IPS DF 19.7 (cell line): Measurements from ENCODE around the gene ANKRD2.
A peak's percentile ranks its signal among the peaks of the same experiment; 100 is the strongest.
"Not testable (repeated sequence)": the region's sequence is repeated elsewhere in the genome, so short reads cannot be mapped to it uniquely, and the experiment has no call there.

ENCODE experiments used
- DNase-seq: peaks from one replicate; pipeline ENCODE4 v3.0.0-alpha.2; 2013; ENCODE audit warnings: low read depth, low spot score

Gene ANKRD2

DNA sequence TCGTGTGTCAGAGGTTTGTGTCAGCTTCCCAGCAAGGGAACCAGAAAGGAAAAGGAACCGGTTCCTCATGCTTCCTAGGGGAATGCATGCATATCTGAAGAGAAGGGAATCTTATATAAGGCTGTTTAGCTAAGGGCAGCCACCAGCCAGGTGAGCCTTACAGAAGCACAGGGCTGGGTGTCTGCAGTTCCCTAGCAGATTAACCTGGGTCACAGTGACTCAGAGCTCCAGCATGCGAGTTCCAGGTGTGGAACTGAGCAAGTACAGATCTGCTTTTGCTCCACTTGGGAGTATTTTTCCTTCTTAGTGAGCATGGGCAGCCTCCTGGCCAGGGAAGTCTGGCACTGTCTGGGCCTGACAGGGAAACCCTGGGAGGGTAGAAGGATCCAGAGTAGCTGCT is 957 bp upstream of the ANKRD2 start:
- DNase-seq = no peak

DNA sequence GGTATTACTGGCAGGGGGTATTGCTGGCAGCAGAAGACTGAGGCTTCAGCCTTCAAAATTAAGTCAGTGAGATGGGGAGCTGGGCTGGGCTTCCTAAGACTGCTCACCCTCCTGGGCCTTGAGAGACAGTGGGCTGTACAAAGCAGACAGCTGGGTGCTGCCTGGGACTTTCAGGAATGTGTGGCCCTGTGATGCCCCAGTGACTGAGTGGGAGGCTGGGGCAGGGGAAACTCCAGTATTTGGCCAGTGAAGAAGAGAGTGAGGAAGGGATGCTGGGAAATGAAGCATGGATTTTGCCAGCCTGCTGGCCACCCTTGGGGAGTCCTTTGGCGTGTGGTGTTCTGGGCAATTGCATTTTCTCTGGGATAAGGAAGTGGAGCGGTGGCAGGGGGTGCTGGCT is 442 bp downstream of the ANKRD2 start:
- no peak for DNase-seq

DNA sequence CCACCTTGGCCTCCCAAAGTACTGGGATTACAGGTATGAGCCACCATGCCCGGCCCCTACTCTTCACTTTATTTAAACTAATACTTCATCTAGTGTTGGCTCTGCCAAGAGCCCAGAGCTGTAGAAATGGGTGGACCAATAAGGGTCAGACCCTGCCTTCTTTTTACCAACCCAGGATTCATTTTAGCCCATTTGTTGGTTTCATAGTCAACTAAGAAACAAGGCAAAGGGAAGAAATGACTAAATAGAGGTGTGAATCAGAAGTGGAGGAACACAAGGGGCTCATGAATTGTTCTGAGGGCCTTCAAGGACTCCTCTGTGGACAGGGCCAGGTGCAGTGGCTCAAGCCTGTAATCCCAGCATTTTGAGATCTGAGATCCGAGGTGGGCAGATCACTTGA is 1.1 kb downstream of the ANKRD2 start:
- DNase-seq = no peak

DNA sequence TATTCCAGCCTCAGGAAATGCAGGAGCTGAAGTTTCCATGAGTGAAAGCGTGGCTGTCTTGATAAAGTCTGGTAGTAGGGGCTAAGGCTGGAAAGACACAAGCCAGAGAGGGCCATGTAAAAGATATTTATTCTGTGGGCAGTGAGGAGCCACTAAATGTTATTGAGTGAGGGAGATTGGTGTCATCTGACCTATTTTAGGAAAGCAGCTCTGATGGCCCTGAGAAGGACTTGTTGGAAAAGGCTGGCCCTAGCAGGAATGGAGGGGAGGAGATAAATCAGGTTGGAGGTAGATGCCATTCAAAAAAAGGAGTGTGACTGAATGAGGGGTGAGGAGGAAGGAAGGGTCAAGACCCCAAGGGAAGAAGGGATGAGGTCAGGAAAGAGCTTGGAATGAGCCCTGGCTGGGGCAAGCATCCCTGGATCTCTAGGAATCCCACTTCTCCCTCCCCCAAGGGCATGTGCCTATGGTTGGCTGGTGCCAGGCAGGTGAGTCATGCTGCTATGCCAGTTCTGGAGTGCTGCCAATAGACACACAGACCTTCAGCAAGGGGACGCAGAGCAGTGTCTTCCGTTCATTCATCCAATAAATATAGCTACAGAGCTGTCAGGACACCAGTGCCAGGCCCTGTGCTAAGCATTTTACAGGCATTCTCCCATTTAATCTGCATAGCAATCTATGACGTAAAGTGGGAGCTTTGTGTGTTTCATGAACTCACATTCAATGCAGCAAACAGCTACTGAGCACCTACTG is 2.0 kb downstream of the ANKRD2 start:
- no peak for DNase-seq

DNA sequence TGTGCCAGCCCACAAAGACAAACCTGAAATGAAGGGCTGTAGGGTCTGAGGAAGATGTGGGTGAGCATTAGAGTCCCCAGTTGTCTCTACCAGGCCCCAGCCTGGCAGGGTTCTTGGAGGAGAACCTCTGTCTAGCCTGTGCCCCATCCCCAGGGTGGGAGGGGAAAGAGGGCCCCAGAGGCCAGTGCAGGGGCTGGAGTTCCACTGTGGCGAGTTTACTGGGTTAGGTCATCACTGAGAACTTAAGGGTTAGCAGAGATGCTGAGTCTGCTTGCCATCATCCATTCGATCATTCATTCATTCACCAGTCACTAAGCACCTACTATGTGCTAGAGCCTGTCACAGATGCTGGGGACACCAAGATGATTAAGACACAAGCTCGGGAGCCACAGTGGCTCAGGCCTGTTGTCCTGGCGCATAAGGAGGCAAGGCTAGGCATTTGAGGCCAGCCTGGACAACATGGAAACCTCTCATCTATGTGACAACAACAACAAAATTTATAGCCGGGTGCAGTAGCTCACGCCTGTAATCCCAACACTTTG is 2.6 kb downstream of the ANKRD2 start:
- DNase-seq = no peak

DNA sequence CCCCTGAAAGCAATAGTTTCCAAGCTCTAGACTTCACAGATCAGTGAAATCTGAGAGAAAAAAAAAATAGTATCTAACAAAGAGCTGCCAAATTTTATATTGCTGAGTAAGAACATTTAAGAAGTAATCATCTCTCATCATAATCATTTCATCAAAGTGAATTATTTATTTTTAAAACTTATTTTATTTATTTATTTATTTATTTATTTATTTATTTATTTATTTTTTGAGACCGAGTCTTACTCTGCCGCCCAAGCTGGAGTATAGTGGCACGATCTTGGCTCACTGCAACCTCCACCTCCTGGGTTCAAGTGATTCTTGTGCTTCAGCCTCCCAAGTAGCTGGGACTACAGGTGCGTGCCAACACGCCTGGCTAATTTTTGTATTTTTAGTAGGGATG is 3.9 kb downstream of the ANKRD2 start:
- not testable (repeated sequence) for DNase-seq

DNA sequence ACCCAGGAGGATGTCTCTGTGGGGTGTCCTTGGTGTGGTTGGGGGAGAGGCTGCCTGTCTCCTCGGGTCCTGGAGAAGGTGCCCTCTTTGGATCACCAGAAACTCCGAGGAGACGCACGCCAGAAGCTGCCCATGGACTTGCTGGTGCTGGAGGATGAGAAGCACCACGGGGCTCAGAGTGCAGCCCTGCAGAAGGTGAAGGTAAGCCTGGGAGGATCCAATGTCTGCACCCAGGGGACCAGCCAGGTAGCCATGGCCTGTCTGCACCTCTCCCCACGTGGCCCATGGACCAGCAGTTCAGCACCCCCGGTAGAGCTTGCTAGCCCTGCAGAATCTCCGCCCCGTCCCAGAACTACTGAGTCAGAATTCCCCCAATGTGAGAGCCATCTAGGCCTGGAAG is 5.1 kb downstream of the ANKRD2 start:
- DNase-seq = no peak

DNA sequence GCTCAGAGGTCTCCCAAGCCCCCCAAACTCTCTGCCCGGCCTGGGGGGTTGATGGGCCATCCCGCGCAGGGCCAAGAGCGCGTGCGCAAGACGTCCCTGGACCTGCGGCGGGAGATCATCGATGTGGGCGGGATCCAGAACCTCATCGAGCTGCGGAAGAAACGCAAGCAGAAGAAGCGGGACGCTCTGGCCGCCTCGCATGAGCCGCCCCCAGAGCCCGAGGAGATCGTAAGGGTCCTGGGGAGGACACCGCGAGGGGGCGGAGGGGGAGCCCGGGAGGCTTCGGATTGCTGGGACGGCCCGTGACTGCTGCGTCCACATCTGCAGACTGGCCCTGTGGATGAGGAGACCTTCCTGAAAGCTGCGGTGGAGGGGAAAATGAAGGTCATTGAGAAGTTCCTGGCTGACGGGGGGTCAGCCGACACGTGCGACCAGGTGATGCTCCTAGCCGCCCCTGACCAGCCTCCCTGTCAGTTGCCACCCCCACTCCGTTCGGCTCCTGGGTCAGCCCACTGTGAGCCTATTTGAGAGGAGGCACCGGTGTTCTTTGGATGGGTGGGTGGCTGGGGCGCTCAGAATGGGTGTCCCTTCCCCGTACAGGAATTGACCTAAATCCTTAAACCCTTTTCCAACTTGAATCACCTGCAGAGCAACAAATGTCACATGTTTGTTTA is 5.7 kb downstream of the ANKRD2 start:
- DNase-seq = no peak

DNA sequence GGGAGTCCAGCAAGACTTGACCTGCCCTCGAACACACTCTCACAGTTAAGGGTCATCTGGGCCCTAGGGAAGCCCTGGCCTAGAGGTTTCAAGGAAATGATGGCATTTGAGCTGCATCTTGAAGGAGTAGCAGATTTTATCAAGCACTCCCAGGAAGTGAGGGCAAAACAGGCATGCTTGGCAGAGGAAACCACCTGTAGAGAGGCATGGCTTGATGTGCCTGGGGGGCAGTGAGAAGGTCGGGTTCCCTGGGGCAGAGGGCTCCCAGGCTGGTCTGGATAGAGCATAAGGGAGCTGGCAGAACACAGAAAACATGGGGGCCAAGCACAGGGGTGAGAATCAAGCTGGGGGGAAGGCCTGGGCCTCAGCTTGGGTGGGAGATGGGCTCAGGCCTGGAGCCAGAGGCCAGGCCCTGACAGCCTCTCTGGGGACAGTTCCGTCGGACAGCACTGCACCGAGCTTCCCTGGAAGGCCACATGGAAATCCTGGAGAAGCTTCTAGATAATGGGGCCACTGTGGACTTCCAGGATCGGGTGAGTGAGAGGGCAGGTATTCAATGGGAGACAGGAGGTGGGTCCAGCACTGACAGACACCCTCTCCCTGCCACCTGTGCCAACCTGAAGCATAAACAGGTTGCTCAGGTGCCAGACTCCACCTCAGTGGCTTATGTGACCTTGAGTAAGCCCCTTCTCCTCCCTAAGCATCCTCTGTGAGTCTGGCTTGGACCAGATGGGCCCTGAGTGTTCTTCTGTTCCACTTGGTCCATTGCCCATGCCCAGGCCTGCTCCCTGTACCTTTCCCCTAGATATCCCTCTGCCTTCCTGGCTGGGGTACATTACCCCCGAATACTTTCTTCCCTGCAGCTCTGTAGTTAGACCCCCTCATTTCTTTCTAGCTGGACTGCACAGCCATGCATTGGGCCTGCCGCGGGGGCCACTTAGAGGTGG is 8.1 kb downstream of the ANKRD2 start:
- no peak for DNase-seq

DNA sequence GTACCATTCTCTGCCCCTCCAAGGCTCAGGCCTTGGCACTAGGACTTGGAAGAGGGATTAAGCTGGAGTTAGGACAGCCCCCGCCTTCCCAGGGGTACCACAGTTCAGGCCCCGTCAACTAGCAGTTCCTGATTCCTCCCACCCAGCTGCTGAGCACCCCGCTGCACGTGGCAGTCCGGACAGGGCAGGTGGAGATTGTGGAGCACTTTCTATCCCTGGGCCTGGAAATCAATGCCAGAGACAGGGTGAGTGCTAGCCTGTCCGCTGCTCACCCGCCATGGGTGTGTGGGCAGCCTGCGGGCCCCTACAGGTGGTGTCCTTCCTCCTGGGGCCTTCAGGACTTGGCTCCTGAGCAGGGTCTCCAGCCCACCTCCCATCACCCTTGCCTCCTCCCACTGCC is 9.6 kb downstream of the ANKRD2 start:
- no peak for DNase-seq

DNA sequence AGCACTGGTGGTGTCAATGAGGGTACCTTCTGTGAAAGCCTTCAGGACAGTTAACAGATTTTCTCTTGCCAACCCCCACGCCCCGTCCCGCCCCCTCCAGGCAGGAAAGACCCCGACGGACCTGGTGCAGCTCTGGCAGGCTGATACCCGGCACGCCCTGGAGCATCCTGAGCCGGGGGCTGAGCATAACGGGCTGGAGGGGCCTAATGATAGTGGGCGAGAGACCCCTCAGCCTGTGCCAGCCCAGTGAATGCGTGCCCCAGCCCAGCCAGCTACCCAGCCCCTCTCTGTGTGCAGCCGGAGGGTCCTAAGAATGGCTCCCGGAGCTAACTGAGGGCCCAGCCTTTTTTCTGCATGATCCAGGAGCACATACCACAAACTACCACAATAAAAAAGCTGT is 10.9 kb downstream of the ANKRD2 start:
- DNase-seq = no peak

DNA sequence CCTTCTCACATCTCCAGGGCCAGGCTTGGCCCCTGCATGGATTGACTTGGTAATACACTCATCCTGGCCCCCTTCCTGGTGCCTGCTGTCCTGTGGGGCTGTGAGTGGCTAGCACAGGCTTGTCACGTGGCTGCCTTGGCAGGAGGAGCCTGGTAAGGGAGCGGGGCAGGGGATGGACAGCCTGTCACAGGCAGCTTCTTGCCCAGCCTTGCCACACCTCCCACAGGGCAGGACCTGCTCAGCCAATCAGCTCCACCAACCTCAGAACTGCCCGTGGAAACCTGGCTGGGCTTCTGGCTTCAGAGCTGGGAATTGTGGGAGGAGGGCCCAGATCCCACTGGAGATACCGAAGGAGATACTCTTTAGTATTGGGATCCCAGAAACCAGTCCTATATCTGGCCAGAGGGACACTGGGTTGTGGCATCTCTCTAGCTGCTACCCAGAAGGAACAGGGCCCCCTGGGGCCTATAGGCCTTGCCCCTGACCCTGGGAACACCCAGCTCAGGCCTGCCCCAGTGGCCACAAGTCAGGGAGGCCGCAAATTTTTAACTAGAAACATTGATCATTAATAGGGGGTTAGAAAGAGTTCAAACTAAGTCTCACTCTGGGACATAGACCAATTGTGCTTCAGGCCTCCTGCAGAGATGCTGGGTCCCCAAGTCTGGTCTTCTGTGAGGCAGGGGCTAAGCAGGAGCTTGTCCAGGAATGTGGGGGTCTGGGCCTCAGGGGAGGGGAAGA is 11.7 kb downstream of the ANKRD2 start, which contains the start of gene HOGA1:
HOGA1 (plus strand) TSS at position 330 of the 738 bp plus-strand sequence; CDS start at position 645, 315 bp downstream.
- peak; percentile 65 for DNase-seq

DNA sequence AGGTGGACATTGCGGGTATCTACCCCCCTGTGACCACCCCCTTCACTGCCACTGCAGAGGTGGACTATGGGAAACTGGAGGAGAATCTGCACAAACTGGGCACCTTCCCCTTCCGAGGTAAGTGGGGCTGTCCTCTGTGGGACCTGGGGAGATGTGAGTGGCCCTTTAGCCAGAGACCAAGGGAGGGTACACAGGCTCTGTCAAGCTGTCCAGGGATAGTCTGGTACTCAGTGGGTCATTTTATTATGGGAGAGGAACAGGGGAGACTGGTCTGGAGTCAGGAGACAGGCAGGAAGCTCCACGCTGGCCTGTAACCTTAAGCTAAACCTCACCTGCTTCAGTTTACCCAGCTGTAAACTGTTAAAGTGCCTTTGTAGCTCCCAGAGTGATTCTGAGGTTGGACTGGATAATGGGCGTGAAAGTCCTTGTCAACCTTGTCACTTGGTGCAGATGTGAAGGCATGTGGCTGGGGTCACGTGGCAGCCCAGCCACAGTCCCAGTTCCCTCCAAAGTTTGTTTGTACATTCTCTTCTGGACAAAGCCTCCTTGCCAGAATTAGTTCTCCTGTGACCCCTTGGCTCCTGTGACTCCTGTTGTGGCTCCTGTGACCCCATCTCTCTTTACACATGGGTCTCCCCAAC is 12.3 kb downstream of the ANKRD2 start:
- DNase-seq = no peak

DNA sequence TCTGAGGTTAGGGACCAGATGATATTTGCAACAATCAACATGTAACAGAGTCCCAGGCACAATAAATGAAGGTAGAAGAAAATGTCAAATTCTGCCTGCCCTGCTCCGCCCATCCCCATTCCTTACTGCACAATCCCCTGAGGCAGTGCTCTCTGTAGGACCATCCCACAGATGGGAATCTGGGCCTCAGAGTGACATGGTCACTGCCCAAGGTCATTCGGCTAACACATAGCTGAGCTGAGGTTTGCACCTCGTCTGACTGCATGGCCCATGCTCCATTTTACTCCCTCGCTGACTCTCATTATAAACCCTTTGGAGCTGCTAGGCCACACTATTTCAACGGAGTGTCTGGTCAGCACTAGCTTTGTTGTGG is 12.8 kb downstream of the ANKRD2 start:
- DNase-seq = no peak

DNA sequence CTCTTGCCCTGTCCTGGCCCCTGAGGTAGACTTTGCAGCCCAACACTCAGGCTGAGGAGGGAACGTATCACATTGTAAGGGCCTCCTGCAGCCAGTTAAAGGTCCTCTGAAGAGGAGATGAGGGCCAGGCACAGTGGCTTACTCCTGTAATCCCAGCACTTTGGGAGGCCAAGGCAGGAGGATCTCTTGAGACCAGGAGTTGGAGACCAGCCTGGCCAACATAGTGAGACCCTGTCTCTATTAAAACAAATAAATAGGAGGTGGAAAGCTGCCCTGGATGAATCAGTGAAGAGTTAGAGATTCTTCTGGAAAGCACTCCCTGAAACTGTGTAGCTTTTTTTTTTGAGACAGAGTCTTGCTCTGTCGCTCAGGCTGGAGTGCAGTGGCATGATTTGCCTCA is 14.6 kb downstream of the ANKRD2 start:
- no peak for DNase-seq

DNA sequence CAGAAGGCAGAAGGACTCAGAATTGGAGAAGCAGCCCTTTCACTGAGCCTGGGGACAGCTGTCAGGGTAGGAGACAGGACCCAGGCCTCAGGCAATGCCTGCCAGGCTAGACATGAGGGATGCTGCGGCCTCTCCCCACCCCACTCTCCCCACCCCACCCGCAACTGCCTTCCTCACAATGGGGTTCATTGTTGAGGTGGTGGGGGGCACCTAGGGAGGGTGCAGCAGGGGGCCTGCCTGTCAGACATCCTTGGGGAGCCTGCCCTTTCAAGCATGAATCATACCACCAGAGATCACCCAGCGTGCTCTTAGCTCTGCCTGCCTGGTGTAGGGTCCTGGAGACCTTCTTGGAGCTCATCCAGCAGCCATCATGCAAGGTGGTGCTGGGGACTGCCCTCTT is 16.9 kb downstream of the ANKRD2 start, which contains the start of gene C10orf62:
C10orf62 (plus strand) TSS at position 243 of the 400 bp plus-strand sequence. CDS start 177 bp downstream, outside the sequence.
- no peak for DNase-seq

DNA sequence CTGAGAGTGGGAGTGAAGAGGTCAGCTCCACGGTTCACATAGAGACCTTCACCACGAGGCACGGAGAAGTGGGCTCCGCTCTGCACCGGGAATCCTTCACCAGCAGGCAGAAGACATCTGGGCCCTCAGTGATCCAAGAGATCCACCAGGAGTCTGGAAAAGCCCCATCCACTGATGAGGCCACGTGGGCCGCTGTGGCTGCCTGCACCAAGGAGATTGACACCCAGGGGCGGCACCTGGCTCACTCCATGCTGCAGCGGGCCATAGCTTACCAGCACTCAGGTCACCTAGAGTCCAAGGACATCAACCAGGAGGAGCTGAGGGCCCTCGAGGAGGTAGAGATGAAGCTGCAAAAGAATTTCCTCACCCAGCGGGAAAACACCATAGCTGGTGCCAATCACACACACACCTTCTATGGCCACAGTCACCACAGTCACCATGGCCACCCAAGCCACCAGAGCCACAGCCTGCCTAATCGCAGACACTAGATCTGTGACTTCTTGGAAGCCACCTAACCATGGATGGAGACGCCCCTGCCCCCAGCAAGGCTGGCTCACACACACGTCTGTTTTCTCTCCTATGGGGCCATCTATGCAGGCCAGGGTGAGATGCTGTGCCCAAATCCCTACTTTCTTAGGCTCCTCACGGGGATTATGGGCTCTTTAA is 17.6 kb downstream of the ANKRD2 start:
- DNase-seq = no peak

DNA sequence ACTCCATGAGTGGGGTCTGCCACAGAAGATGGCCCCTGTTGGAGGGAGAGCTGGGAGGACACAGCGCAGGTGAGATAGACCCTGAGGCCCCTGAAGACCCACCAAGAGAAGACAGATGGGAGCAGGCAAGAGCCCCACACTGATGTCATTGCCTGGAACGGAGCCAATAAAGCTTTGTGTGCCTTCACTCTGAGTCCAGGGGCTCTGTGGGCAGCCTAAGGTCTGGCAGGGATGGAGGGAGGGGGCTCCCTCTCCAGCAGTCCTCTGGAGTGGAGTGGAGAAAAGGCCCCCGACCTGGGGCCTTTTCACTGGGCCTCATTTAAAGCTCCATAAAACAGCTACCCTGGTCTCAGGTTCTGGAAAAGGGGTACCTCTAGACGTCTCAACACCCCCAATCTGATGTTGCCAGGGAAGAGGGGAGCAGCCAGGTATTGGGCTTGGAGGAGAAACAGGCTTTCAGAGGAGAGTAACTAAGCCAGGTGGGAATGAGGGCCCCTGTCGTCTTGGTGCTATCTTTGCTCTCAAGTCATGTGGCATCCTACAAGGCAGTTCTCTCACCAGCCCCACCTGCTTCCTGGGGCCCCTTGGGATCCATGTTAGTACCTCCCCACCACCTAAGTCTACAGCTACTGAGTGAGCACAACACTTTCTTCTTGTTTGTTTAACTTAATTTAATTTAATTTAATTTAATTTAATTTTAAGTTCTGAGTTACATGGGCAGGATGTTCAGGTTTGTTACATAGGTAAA is 18.3 kb downstream of the ANKRD2 start:
- DNase-seq = no peak

DNA sequence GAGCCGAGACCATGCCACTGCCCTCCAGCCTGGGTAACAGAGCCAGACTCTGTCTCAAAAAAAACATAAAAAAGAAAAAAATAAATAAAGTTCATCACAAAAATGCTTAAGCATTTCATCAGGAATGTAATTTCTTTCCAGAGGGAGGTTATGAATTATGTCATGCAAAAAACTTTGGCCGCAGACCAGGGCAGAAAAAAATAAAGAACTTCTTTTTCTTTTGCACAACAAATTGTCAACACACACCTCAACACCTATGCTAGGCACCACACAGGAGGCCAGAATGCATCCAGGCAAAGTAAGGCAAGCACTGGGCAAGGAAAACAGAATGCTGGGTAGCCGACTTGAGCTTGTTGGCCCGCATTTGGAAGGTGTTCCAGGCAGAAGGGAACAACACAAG is 20.8 kb downstream of the ANKRD2 start:
- no peak for DNase-seq
